A549 (cell line): ENCODE results near the gene ADAMTS12. TPM values are rescaled to one million over a fixed set of nuclear protein-coding genes. Genes with fewer than 3 reads are reported as not detected.

Experiments
- ATAC-seq, 2 experiments: fragments of 200-7000 bp in 1 of 2; fragments of >200 bp in 1 of 2; cut with Nextera tagmentation in 1 of 2; cut with Tn5 transposase in 1 of 2; 3 replicates each; pipeline versions ENCODE4 v1.8.0 to v1.9.1; 2018 to 2020; ENCODE audit warnings: mild to moderate bottlenecking in 1 of 2, moderate library complexity in 1 of 2
- CTCF ChIA-PET: fragments of 300-600 bp; sonication (Branson Sonifier 250); formaldehyde crosslinking; extraction: SDS; loops from one replicate; lab custom pipeline; 2021; ENCODE audit warnings: antibody characterized with exemption, inconsistent platforms; lab: Yijun Ruan, JAX
- POLR2A ChIA-PET: fragments of 350-600 bp; formaldehyde crosslinking; extraction: SDS; loops from one replicate; lab custom pipeline; 2021; ENCODE audit warnings: antibody characterized with exemption, inconsistent platforms; lab: Yijun Ruan, JAX
- DNase-seq, 2 experiments: peaks; one replicate each; pipeline versions ENCODE4 v3.0.0 to v3.0.0-alpha.2; 2011 to 2016; ENCODE audit warnings: low read depth in 1 of 2, low spot score in 1 of 2
- FAIRE-seq: peaks from 2 replicates; lab custom pipeline; 2011; peaks lifted over from hg19 to GRCh38; lab: Jason Lieb, UNC
- H3K27ac ChIP-seq, 2 experiments: fragments of >200 bp; sonication (Bioruptor Twin); formaldehyde crosslinking; 3 replicates each; pipeline ENCODE4 v1.5.1; 2016 to 2017
- H3K4me1 ChIP-seq: fragments of >200 bp; sonication (Bioruptor Twin); formaldehyde crosslinking; 3 replicates; pipeline ENCODE4 v1.6.1; 2016
- H3K4me2 ChIP-seq: fragments of >200 bp; sonication (Bioruptor Twin); formaldehyde crosslinking; 3 replicates; pipeline ENCODE4 v1.6.1; 2016
- H3K4me3 ChIP-seq: fragments of >200 bp; sonication (Bioruptor Twin); formaldehyde crosslinking; 3 replicates; pipeline ENCODE4 v1.5.1; 2016
- H3K9me3 ChIP-seq: fragments of >200 bp; sonication (Bioruptor Twin); formaldehyde crosslinking; 3 replicates; pipeline ENCODE4 v1.6.1; 2016
- CHD2 ChIP-seq: fragments of 150-350 bp; IDR thresholded peaks from 2 replicates; pipeline ENCODE4 v1.6.1; 2014; ENCODE audit warnings: low read length; ENCODE audit not compliant: partially characterized antibody
- CHD4 ChIP-seq: fragments of 200-600 bp; sonication (generic); IDR thresholded peaks from 2 replicates; pipeline ENCODE4 v1.6.1; 2016; ENCODE audit warnings: antibody characterized with exemption, mild to moderate bottlenecking, borderline replicate concordance
- ESRRA ChIP-seq: fragments of 150-350 bp; IDR thresholded peaks from 2 replicates; pipeline ENCODE4 v1.6.1; 2014; ENCODE audit warnings: mild to moderate bottlenecking, low read length, borderline replicate concordance
- FOSL2 ChIP-seq, 2 experiments: fragments of 450-650 bp in 1 of 2; fragments of >200 bp in 1 of 2; sonication (Bioruptor Twin) in 1 of 2; formaldehyde crosslinking; IDR thresholded peaks; 2 replicates each; pipeline versions ENCODE4 v1.5.0 to v1.6.1; 2016 to 2020; ENCODE audit warnings: mild to moderate bottlenecking in 1 of 2, moderate library complexity in 1 of 2
- FOXS1 ChIP-seq: fragments of 250-450 bp; sonication (Bioruptor Pico); IDR thresholded peaks from 2 replicates; pipeline ENCODE4 v1.5.0; 2020; ENCODE audit warnings: mild to moderate bottlenecking, moderate library complexity
- GATA3 ChIP-seq: IDR thresholded peaks from 2 replicates; pipeline ENCODE4 v1.6.1; 2012; ENCODE audit warnings: borderline replicate concordance
- HOXA7 ChIP-seq: fragments of 250-450 bp; sonication (Bioruptor Pico); IDR thresholded peaks from 2 replicates; pipeline ENCODE4 v1.5.0; 2020; ENCODE audit warnings: mild to moderate bottlenecking, moderate library complexity
- HOXB13 ChIP-seq: fragments of 250-450 bp; sonication (Bioruptor Pico); IDR thresholded peaks from 2 replicates; pipeline ENCODE4 v1.5.0; 2020; ENCODE audit warnings: low read depth, mild to moderate bottlenecking, moderate library complexity
- HOXB5 ChIP-seq: fragments of 250-450 bp; sonication (Bioruptor Pico); IDR thresholded peaks from 2 replicates; pipeline ENCODE4 v1.5.0; 2020; ENCODE audit warnings: mild to moderate bottlenecking, moderate library complexity
- KDM1A ChIP-seq: fragments of 200-600 bp; sonication (generic); IDR thresholded peaks from 2 replicates; pipeline ENCODE4 v1.6.1; 2016; ENCODE audit warnings: low read depth, mild to moderate bottlenecking
- KDM5A ChIP-seq: fragments of 200-600 bp; sonication (generic); IDR thresholded peaks from 2 replicates; pipeline ENCODE4 v1.6.1; 2016; ENCODE audit warnings: antibody characterized with exemption, mild to moderate bottlenecking
- MYC ChIP-seq: IDR thresholded peaks from 2 replicates; pipeline ENCODE4 v1.6.1; 2012; ENCODE audit warnings: mild to moderate bottlenecking, inconsistent platforms, low read length, improper control_type of control experiment, borderline replicate concordance
- NPAS2 ChIP-seq: fragments of 250-450 bp; sonication (Bioruptor Pico); IDR thresholded peaks from 2 replicates; pipeline ENCODE4 v1.8.0; 2022; ENCODE audit warnings: mild to moderate bottlenecking, moderate library complexity, borderline replicate concordance
- POLR2A ChIP-seq: IDR thresholded peaks from 2 replicates; pipeline ENCODE4 v1.6.1; 2012; ENCODE audit warnings: mild to moderate bottlenecking, low read length
- RNF2 ChIP-seq: fragments of 200-600 bp; sonication (generic); IDR thresholded peaks from 2 replicates; pipeline ENCODE4 v1.6.1; 2016; ENCODE audit warnings: low read depth, mild to moderate bottlenecking, antibody characterized with exemption, moderate library complexity, borderline replicate concordance
- SMC3 ChIP-seq: fragments of >200 bp; sonication (Bioruptor Twin); formaldehyde crosslinking; IDR thresholded peaks from 3 replicates; pipeline ENCODE4 v1.6.1; 2018; ENCODE audit warnings: inconsistent platforms
- ZC3H11A ChIP-seq: fragments of 450-650 bp; IDR thresholded peaks from 2 replicates; pipeline ENCODE4 v1.6.1; 2014; ENCODE audit warnings: antibody characterized with exemption, mild to moderate bottlenecking
- WGBS: methylation state at CpG from one replicate; pipeline ENCODE4 v1.1.6; 2017; ENCODE audit errors: missing lambda C conversion rate; 5-methylcytosine and 5-hydroxymethylcytosine counted together
- polyA plus RNA-seq, 4 experiments: library from polyadenylated mRNA; depleted of rRNA in 3 of 4; stranded (reverse); fragments of >200 nt; fragmentation: RNase III in 1 of 4; extraction: RNeasy Plus Mini Kit Qiagen cat#74134 plus additional on column Dnase treatment in 1 of 4; gene quantifications; 2 replicates in 3 of 4; 3 replicates in 1 of 4; pipeline ENCODE4 v1.2.3, GENCODE V29; 2011 to 2017
- TF ChIP-seq, protein P1 (sequence below): fragments of >200 bp; sonication (Bioruptor Twin); formaldehyde crosslinking; IDR thresholded peaks from 3 replicates; pipeline ENCODE4 v1.6.1; 2016
- TF ChIP-seq, protein P2 (sequence below): fragments of 250-450 bp; sonication (Bioruptor Pico); IDR thresholded peaks from 2 replicates; pipeline ENCODE4 v1.5.0; 2021; ENCODE audit warnings: mild to moderate bottlenecking, moderate library complexity, borderline replicate concordance
- TF ChIP-seq, protein P3 (sequence below): IDR thresholded peaks from 2 replicates; pipeline ENCODE4 v1.6.1; 2012; ENCODE audit warnings: low read depth, borderline replicate concordance

ADAMTS12 gene
- polyA plus RNA-seq, 2 of the 4 experiments (the other 2 are of a cell fraction) = 4.8 to 6.8 TPM

DNA sequence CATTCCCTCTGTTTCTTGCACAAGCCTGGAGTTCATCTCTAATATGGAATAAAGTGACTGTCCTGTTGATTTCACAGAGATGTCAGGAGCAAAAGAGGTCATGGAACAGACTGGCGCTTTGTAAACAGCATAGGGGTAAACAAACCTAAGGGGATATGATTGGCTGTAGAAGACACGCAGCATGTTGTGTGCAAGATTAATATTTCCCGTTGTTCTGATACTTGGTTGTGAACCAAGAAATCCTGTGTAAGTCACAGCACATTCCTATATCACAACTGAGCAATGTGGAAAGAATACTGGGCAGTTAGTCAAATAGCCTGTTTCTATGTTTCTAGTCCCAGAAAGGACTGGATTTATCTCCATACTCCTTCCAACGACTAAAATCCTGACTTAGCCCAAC is 3.2 kb downstream of the ADAMTS12 start:
- CTCF ChIA-PET = no interaction called here
- POLR2A ChIA-PET = no interaction called here
- no peak overlapping the region for H3K27ac ChIP-seq
- WGBS = 33% methylated on average over 4 of the region's 4 CpGs
- no peak overlapping the region for H3K4me3 ChIP-seq
- peaks cover 20% of the 10 kb centered on the region for H3K4me1 ChIP-seq
- H3K9me3 ChIP-seq = no peaks in the 10 kb centered on the region
- TF ChIP-seq GATA3 (no peak), RNF2 (no peak), FOSL2 (IDR thresholded peaks at IDR 0.05) (no peak), FOSL2 (CRISPR knock-in tag; IDR thresholded peaks at IDR 0.05) (no peak), SMC3 (no peak), HOXB5 (CRISPR knock-in tag) (no peak), HOXB13 (no peak), POLR2A (no peak), ZC3H11A (no peak), FOXS1 (no peak)
- DNase-seq (no peak), FAIRE-seq (no peak), ATAC-seq (no peak)
- H3K4me2 ChIP-seq = no peak overlapping the region

DNA sequence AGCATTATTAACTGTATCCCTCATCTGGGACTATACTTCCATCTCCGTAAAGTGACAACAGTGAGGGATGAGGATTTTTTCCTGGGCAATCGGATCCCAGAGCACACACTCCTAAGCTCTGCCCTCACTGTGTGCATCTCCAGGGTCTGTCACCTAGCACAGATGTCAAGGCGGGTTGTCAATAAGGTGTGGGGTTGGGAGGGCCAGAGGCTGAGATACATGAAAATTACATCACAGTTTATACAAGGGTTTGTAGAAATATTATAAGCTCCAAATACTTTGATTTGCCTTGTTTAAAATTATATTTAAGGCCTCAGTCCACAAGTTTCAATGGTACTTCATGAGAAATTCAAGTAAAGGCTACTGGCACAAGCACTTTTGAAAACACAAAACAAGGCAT is 4.5 kb downstream of the ADAMTS12 start:
- TF ChIP-seq CHD2 (no peak), HOXB5 (CRISPR knock-in tag) (no peak), KDM5A (no peak), ESRRA (no peak), HOXA7 (no peak), MYC (no peak), NPAS2 (CRISPR knock-in tag) (no peak), CHD4 (no peak)
- TF ChIP-seq, protein P1, sequence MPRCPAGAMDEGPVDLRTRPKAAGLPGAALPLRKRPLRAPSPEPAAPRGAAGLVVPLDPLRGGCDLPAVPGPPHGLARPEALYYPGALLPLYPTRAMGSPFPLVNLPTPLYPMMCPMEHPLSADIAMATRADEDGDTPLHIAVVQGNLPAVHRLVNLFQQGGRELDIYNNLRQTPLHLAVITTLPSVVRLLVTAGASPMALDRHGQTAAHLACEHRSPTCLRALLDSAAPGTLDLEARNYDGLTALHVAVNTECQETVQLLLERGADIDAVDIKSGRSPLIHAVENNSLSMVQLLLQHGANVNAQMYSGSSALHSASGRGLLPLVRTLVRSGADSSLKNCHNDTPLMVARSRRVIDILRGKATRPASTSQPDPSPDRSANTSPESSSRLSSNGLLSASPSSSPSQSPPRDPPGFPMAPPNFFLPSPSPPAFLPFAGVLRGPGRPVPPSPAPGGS = no peak
- TF ChIP-seq, protein P2, sequence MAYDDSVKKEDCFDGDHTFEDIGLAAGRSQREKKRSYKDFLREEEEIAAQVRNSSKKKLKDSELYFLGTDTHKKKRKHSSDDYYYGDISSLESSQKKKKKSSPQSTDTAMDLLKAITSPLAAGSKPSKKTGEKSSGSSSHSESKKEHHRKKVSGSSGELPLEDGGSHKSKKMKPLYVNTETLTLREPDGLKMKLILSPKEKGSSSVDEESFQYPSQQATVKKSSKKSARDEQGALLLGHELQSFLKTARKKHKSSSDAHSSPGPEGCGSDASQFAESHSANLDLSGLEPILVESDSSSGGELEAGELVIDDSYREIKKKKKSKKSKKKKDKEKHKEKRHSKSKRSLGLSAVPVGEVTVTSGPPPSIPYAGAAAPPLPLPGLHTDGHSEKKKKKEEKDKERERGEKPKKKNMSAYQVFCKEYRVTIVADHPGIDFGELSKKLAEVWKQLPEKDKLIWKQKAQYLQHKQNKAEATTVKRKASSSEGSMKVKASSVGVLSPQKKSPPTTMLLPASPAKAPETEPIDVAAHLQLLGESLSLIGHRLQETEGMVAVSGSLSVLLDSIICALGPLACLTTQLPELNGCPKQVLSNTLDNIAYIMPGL (CRISPR knock-in tag) = no peak
- TF ChIP-seq, protein P3, sequence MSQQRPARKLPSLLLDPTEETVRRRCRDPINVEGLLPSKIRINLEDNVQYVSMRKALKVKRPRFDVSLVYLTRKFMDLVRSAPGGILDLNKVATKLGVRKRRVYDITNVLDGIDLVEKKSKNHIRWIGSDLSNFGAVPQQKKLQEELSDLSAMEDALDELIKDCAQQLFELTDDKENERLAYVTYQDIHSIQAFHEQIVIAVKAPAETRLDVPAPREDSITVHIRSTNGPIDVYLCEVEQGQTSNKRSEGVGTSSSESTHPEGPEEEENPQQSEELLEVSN = no peak
- 81% methylated on average over 3 of the region's 3 CpGs for WGBS
- no peaks in the 10 kb centered on the region for H3K9me3 ChIP-seq
- H3K4me1 ChIP-seq = peaks cover 7% of the 10 kb centered on the region; the same call in 2 of the 3 replicates
- ChIA-PET POLR2A (no interaction called here), CTCF (interaction anchor here (0.6 to 2.2 kb wide), 2 partner anchors 47 to 73 kb away, joined by 3 to 9 read pairs; no protein-coding TSS in a partner anchor)
- H3K27ac ChIP-seq = no peak overlapping the region
- no peak overlapping the region for H3K4me2 ChIP-seq
- ATAC-seq (no peak), DNase-seq (no peak), FAIRE-seq (no peak)
- H3K4me3 ChIP-seq = no peak overlapping the region

DNA sequence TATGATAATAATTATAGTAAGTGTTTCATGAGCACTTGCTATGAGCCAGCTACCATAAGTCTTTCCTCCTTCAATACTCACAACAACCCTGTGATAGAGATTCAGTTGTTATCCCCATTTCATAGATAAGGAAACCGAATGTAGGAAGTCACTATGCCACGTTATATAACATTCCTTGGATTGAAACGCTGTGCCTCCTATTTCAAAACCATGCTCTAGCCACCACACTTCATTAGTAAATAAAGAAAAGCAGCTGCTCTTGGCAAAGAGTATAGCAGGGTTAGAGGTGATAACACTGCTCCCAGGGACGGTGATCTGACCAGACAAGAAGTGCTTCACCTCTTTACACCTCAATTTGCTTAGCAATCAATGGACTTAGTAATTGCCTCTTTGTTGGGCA is 5.5 kb downstream of the ADAMTS12 start:
- ATAC-seq (no peak), DNase-seq (no peak), FAIRE-seq (no peak)
- POLR2A ChIA-PET = no interaction called here
- no peak overlapping the region for H3K27ac ChIP-seq
- WGBS = 41% methylated on average over 4 of the region's 4 CpGs
- no peak for TF ChIP-seq KDM1A
- TF ChIP-seq, all 56 proteins: peak for 0
- peaks cover 7% of the 10 kb centered on the region; the same call in 2 of the 3 replicates for H3K4me1 ChIP-seq
- no peak overlapping the region for H3K4me3 ChIP-seq
- CTCF ChIA-PET = interaction anchor here (0.5 to 2.2 kb wide), 2 partner anchors 46 to 48 kb away, joined by 3 to 9 read pairs; no protein-coding TSS in a partner anchor
- no peaks in the 10 kb centered on the region for H3K9me3 ChIP-seq
- no peak overlapping the region for H3K4me2 ChIP-seq
